Measurements from ENCODE around the gene SLC8A1.

GRCh38 chr2:40113997-40114396 lies 337.9 kb downstream of the SLC8A1 start:
- TF ChIP-seq, protein P1, sequence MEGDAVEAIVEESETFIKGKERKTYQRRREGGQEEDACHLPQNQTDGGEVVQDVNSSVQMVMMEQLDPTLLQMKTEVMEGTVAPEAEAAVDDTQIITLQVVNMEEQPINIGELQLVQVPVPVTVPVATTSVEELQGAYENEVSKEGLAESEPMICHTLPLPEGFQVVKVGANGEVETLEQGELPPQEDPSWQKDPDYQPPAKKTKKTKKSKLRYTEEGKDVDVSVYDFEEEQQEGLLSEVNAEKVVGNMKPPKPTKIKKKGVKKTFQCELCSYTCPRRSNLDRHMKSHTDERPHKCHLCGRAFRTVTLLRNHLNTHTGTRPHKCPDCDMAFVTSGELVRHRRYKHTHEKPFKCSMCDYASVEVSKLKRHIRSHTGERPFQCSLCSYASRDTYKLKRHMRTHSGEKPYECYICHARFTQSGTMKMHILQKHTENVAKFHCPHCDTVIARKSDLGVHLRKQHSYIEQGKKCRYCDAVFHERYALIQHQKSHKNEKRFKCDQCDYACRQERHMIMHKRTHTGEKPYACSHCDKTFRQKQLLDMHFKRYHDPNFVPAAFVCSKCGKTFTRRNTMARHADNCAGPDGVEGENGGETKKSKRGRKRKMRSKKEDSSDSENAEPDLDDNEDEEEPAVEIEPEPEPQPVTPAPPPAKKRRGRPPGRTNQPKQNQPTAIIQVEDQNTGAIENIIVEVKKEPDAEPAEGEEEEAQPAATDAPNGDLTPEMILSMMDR (IDR thresholded peaks at IDR 0.05) = no peak
- TF ChIP-seq EZH2 (IDR thresholded peaks at IDR 0.05; ENCODE audit: borderline replicate concordance, insufficient read depth, low read depth, low read length, poor library complexity, severe bottlenecking) = no peak

Data from B cell (primary cell).